ENCODE measurements around the gene NRSN2. TPM values are rescaled to one million over a fixed set of nuclear protein-coding genes. Genes with fewer than 3 reads are reported as not detected.

Gene NRSN2
- total RNA-seq, 1 experiment from 2014 or later, result 48.5 TPM

DNA sequence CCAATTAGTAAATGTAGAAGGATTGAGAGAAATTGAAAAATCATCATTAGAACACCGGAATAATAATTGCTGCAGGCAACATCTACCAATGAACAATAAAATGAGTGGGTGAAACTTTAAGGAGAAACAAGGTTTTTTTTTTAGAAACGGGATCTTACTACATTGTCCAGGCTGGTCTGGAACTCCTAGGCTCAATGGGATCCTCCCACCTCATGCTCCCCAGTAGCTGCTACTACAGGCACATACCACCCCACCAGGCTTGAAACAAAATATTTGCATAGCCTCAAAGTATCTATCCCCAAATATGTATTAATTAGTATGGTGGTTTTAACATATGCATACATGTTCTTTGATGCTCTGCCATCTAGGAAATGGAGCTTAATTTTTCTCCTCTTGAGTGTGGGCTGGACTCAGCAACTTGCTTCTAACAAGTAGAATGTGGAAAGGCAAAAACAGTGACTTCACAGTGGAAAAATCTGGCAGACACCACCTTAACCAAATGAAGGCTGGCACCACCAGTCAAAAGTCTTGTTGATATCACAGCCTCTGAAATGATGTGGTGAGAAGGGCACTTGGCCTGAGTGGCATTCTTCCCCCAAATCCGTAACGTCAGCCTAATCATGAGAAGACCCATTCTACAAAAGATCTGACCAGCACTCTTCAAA lies 12.1 kb downstream of the NRSN2 start:
- H3K4me3 ChIP-seq (ENCODE audit: insufficient read depth, low read depth, low read length), result no peak overlapping the region
- no peaks in the 10 kb centered on the region for H3K27me3 ChIP-seq (ENCODE audit: control insufficient read depth, insufficient read depth, low read length)
- no peak for DNase-seq
- H3K36me3 ChIP-seq (replicated peaks; ENCODE audit: control insufficient read depth, insufficient read depth, low read length), result no peaks in the 10 kb centered on the region

DNA sequence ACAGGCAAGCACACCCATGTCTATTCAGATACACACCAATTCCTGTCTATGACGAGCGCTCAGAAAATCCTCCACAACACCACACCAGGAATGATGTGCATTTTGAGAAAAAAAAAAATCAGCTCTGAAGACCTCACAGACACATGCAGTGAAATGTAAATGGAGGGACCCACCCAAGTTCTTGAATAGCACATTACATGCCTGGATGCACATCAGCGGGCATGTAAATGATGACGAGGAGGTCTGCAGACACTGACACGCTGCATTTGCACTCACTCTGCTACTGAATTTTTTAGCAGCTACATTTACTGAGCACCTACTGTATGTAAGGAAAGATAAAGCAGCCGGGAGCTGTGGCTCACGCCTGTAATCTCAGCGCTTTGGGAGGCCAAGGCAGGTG lies 14.7 kb downstream of the NRSN2 start:
- Histone ChIP-seq H3K36me3 (replicated peaks; ENCODE audit: control insufficient read depth, insufficient read depth, low read length) (no peaks in the 10 kb centered on the region), H3K27me3 (ENCODE audit: control insufficient read depth, insufficient read depth, low read length) (no peaks in the 10 kb centered on the region)
- no peak for DNase-seq

DNA sequence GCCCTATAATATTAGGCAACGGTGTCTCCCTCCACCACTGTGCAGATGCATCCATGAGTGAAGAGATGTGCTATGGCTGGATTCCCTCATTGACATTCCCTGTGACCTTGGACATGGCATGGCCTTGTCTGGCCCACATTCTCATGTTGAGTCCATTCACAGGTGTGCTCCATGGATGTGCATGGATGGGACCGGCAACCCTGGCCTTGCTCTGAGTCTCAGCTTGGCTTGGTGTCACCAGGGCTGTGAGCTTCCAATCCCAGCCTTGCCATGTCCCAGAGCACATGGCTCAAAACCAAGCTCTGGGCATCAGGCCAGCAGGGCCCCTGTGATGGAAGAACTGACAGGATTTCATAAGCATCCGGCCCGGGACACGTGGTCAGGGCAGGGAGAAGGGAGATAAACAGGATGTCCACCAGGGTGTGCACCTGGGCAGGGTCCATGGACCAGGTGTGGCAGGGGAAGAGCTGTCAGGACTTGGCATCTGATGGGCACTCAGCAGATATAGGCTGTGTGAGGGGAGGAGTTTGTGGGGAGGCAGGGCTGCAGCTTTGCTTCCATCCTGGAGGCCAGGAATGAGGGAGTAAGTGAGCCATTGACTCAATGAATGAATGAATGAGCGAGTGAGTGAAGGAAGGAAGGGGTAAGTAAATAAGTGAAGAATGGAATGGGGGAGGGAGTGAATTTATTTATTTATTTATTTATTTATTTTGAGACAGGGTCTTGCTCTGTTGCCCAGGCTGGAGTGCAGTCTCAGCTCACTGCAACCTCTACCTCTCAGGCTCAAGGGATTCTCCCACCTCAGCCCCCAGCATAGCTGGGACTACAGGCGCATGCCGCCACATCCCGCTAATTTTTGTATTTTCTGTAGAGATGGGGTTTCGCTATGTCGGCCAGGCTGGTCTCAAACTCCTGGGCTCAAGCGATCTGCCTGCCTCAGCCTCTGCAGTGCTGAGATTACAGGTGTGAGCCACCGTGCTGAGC lies 15.7 kb downstream of the NRSN2 start:
- H3K36me3 ChIP-seq (replicated peaks; ENCODE audit: control insufficient read depth, insufficient read depth, low read length), result no peaks in the 10 kb centered on the region
- no peak for DNase-seq
- no peaks in the 10 kb centered on the region for H3K27me3 ChIP-seq (ENCODE audit: control insufficient read depth, insufficient read depth, low read length)
- no peak overlapping the region for H3K4me3 ChIP-seq (ENCODE audit: insufficient read depth, low read depth, low read length)

More for the DNA sequence above, 14.7 kb downstream of the NRSN2 start:
- no peak overlapping the region for H3K4me3 ChIP-seq (ENCODE audit: insufficient read depth, low read depth, low read length)

DNA sequence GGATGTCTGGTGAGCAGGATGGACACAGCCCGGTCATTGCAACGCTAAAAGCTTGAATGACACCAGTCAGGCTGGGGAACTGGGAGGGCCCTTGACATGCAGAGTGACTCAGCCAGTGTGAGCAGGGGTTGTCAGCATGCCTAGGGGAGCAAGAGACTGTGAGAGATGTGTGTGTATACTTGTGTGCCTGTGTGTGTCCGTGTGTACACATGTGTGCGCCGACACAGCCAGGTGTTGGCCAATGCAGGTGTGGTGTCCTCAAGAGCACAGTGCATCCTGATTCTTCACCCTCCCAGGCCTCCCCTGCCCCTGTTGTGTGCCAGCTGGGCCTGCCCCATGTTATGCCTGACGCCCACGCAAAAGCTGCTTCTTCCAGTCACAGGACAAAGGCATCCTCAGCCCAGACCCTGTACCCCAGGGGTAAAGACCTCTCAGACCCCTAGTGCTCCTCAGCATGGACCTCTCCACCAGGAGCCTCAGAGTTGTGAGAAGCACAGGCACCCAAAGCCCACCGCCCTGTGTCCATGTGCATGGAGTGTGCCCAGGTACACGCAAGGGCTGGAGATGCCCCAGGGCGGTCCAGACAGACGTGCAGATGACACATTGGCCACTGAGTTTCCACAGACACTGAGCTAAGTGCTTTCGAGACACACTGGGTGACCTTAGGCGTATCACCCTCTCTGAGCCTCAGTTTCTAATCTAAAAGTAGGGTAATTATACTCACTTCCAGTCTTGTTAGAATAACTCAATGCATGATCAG lies 16.6 kb downstream of the NRSN2 start:
- DNase-seq, result no peak
- no peak overlapping the region for H3K4me3 ChIP-seq (ENCODE audit: insufficient read depth, low read depth, low read length)
- no peaks in the 10 kb centered on the region for H3K36me3 ChIP-seq (replicated peaks; ENCODE audit: control insufficient read depth, insufficient read depth, low read length)
- H3K27me3 ChIP-seq (ENCODE audit: control insufficient read depth, insufficient read depth, low read length), result no peaks in the 10 kb centered on the region

DNA sequence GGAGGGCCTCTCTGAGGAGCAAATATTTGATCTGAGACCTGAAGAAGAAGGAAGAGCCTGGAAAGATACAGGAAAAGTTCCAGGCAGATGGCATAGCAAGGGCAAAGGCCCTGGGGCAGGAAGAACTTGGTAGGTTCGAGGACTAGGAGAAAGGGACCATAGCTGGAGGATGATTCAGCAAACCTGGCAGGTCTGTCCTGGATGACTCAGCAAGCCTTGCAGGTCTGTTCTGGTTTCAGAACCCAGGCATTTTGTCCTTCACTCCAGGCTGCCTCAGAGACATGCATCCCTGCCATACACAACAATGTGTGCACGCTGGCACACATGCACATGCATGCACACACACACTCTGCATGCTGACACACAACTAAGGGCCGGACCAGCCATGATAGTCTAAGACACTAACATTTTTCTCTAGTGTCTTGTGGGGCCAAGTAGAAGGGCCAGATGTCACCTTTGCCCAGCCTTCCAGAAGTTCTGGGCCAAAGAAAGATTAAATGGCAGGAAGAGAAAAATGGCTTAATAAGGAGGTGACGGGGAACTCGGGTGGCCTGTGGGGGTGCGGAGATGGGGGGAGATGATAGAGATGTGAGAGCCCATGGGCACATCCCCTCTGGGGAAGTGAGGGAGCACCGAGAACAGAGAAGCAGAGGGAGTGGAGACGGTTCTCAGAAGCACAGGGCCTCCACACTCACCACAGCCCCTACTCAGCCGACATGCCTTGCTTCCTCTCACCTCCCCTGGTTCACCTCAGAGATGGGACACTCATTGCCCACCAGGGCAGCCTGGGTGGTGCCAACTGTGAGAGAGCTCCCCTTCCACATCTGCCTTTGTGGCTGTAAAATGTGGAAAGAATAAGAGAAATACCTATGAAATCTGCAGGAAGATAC lies 18.2 kb downstream of the NRSN2 start:
- DNase-seq, result no peak
- H3K27me3 ChIP-seq (ENCODE audit: control insufficient read depth, insufficient read depth, low read length), result no peaks in the 10 kb centered on the region
- H3K36me3 ChIP-seq (replicated peaks; ENCODE audit: control insufficient read depth, insufficient read depth, low read length), result no peaks in the 10 kb centered on the region
- H3K4me3 ChIP-seq (ENCODE audit: insufficient read depth, low read depth, low read length), result no peak overlapping the region

DNA sequence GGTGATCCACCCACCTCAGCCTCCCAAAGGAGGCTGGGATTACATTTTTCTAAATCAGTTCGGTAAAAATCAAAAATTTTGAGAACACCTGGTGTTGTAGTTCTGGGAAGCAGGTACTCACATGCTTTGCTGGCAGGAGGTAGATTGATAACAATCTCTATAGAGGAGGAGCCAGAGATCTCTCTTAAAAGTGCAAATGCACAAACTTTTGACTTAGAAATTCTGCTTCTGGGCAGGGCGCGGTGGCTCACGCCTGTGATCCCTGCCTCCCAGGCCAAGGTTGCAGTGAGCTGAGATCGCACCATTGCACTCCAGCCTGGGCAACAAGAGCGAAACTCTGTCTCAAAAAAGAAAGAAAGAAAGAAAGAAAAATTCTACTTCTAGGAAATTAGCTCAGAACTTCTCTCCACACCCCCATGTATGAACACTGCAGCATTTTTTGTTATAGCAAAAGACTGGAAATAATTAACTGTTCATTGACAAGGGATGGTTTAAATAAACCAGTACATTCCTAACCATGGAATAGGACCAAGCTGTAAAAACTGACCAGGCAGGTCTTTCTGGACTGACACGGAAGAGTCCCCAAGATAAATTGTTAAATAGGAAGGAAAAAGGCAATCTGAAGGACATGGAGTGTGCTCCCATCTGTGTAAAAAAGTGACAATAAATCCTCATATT lies 19.3 kb downstream of the NRSN2 start:
- H3K4me3 ChIP-seq (ENCODE audit: insufficient read depth, low read depth, low read length), result no peak overlapping the region
- DNase-seq, result no peak
- H3K36me3 ChIP-seq (replicated peaks; ENCODE audit: control insufficient read depth, insufficient read depth, low read length), result no peaks in the 10 kb centered on the region
- H3K27me3 ChIP-seq (ENCODE audit: control insufficient read depth, insufficient read depth, low read length), result no peaks in the 10 kb centered on the region

DNA sequence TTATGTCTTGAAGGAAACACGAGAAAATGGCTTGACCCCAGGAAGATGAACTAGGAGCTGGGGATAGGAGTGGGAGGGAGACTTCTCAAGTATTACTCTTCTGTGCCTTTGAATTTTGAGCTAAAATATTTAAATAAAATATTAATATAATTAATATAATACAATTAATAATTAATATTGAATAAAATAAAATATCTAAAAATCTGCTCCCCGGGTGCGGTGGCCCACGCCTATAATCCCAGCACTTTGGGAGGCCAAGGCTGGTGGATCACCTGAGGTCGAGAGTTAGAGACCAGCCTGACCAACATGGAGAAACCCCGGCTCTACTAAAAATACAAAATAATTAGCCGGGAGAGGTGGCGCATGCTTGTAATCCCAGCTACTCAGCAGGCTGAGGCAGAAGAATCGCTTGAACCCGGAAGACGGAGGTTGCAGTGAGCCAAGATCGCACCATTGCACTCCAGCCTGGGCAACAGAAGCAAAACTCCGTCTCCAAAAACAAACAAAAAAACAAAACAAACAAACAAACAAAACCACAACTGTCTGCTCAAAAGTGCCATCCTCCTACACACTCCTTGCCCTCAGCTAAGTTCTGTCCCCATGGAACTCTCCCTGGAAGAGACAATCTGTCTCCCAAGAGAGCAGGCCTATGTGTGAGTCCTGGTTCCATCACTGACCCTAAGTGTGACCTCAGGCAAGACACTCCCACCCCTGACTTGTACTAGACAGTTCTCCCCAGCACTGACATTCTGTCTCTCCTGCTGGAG lies 20.0 kb downstream of the NRSN2 start:
- H3K27me3 ChIP-seq (ENCODE audit: control insufficient read depth, insufficient read depth, low read length), result no peaks in the 10 kb centered on the region
- H3K36me3 ChIP-seq (replicated peaks; ENCODE audit: control insufficient read depth, insufficient read depth, low read length), result no peaks in the 10 kb centered on the region
- no peak overlapping the region for H3K4me3 ChIP-seq (ENCODE audit: insufficient read depth, low read depth, low read length)
- no peak for DNase-seq

DNA sequence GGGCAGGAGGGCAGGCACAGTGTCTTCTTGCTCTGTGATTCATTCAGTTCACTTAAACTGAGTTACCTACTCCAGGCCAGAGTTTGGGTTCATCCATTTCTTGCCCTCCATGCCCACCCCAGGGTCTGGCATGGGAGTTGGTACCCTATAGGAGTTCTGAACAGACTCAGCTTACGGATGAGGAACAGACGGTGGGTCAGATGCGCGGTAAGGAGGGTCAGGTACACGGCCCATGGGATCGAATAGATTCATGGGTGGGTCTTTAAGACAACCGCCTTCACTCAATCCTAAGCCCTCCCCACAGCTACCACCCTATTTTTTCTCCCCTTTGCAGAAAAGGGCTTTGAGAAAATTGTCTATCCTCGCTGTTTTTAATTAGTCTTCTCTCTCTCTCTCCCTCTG lies 20.6 kb downstream of the NRSN2 start:
- DNase-seq, result no peak
- no peaks in the 10 kb centered on the region for H3K36me3 ChIP-seq (replicated peaks; ENCODE audit: control insufficient read depth, insufficient read depth, low read length)
- H3K4me3 ChIP-seq (ENCODE audit: insufficient read depth, low read depth, low read length), result no peak overlapping the region
- no peaks in the 10 kb centered on the region for H3K27me3 ChIP-seq (ENCODE audit: control insufficient read depth, insufficient read depth, low read length)

DNA sequence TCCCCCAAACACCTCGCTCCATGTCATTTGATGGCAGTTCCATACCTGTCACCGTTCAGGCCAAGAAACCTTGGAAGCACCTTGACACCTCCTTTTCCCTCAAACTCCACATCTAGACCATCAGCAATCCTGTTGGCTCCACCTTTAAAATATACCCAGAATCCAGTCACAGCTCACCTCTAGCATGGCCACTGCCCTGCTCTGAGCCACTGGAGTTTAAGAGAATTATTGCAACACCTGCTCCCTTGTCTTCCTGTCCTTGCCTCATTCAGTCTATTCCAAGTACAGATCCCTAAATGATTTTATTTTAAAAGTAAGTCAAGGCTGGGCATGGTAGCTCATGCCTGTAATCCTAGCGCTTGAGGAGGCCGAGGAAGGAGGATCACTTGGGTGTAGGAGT lies 22.0 kb downstream of the NRSN2 start:
- H3K36me3 ChIP-seq (replicated peaks; ENCODE audit: control insufficient read depth, insufficient read depth, low read length), result no peaks in the 10 kb centered on the region
- DNase-seq, result no peak
- H3K4me3 ChIP-seq (ENCODE audit: insufficient read depth, low read depth, low read length), result no peak overlapping the region
- H3K27me3 ChIP-seq (ENCODE audit: control insufficient read depth, insufficient read depth, low read length), result no peaks in the 10 kb centered on the region

DNA sequence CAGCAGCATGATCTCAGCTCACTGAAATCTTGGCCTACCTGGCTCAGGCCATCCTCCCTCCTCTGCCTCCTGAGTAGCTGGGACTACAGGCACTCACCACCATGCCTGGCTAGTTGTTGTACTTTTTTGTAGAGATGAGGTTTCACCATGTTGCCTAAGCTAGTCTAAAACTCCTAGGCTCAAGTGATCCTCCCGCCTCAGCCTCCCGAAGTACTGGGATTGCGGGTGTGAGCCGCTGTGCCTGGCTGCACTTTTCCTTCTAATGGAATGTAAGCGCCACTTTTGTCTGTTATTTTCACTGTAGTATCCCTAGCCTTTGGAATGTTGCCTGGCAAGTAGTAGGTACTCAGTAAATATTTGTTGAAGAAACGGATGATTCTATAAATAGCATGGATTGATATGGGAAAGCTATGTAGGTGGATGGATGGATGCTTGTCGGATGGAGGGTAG lies 23.3 kb downstream of the NRSN2 start:
- DNase-seq, result no peak
- Histone ChIP-seq H3K4me3 (ENCODE audit: insufficient read depth, low read depth, low read length) (no peak overlapping the region), H3K36me3 (replicated peaks; ENCODE audit: control insufficient read depth, insufficient read depth, low read length) (no peaks in the 10 kb centered on the region)

DNA sequence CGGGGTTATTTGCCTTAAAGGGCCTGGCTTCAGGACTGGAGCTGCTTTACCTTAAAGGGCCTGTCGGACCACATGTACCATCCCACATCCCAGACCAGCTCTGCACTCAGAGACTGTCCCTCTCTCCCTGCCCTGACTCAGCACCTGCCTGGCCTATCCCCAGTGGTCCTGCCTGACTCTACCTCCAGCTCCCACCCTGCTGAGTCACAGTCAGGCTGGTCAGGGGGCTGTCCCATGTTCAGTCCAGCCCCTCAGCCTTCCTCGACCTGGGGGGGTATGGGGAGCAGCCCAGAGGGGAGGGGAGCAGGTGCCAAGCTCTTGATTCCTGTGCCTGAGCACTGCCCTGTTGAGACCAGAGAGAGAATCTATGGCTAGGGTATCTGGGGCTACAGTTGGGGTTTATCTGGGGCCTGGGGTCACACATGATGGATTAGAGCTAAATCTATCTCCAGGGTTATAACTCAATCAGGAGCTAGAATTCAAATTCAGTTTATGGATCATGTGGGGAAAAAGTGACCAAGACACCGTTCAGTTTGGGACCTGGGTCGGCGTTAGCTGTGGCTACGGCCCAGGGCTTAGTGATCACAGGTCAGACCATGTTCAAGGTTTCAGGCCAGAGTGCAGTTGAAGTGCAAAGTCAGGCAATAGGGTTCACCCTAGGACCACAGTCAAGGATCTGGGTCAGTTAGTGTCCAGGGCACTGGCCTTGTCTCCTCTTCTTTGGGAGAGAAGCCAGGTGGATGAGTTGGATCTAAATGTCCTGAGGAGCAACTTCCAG lies 24.3 kb downstream of the NRSN2 start:
- Histone ChIP-seq H3K4me3 (ENCODE audit: insufficient read depth, low read depth, low read length) (no peak overlapping the region), H3K36me3 (replicated peaks; ENCODE audit: control insufficient read depth, insufficient read depth, low read length) (no peaks in the 10 kb centered on the region), H3K27me3 (ENCODE audit: control insufficient read depth, insufficient read depth, low read length) (no peaks in the 10 kb centered on the region)
- DNase-seq, result peak; percentile 26

More for the DNA sequence above, 23.3 kb downstream of the NRSN2 start:
- no peaks in the 10 kb centered on the region for H3K27me3 ChIP-seq (ENCODE audit: control insufficient read depth, insufficient read depth, low read length)

DNA sequence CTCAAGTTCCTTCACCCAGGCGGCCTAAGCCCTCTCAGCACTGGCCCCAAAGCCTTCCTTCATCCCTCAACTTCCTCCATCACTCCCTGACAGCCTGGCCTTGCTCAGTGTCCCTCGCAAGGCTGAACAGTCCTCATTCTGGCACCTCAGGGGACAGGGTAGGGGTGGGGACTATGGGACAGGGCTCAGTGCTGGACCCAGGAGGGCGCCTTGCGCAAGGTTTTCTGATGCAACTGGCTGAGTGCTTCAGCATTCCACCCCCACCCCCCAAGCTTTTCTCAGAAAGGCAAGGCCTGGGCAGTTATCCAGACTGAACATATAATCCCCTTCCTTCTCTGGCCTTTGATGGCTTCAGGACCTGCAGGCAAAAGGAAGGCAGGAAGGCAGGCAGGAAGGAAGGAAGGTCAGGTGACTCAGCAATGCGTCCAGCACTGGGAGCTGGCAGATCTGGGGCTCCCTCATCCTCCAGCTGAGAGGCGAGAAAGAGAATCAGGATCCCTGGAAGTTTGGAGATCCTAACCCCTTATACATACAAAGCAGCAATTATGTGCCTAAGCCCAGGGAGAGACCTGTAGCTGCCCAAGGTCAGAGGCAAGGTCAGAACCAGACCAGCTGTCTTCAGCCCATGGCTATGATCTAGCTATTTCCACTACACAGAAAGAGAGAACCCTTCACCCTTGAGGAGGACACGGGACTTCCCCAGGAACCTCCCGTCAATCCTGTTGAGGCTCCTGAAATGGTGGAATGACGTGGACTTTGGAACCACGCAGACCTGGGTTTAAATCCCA lies 25.0 kb downstream of the NRSN2 start:
- DNase-seq, result peak; percentile 49
- Histone ChIP-seq H3K27me3 (ENCODE audit: control insufficient read depth, insufficient read depth, low read length) (no peaks in the 10 kb centered on the region), H3K4me3 (ENCODE audit: insufficient read depth, low read depth, low read length) (no peak overlapping the region), H3K36me3 (replicated peaks; ENCODE audit: control insufficient read depth, insufficient read depth, low read length) (no peaks in the 10 kb centered on the region)

Data from H7 (cell line).